COLO668 (cell line): ENCODE results near the gene FAM110D.

Experiments
- DNase-seq: peaks from one replicate; lab custom pipeline; 2025; ENCODE audit not compliant: unreplicated experiment; lab: John Stamatoyannopoulos, UW

The FAM110D gene

GRCh38 chr1:26158908-26159742 lies at the start of gene FAM110D:
Gene FAM110D, plus strand, starts transcription at chr1:26159079. Its CDS starts 2,213 bp downstream, at chr1:26161292.
- no peak for DNase-seq

DNA sequence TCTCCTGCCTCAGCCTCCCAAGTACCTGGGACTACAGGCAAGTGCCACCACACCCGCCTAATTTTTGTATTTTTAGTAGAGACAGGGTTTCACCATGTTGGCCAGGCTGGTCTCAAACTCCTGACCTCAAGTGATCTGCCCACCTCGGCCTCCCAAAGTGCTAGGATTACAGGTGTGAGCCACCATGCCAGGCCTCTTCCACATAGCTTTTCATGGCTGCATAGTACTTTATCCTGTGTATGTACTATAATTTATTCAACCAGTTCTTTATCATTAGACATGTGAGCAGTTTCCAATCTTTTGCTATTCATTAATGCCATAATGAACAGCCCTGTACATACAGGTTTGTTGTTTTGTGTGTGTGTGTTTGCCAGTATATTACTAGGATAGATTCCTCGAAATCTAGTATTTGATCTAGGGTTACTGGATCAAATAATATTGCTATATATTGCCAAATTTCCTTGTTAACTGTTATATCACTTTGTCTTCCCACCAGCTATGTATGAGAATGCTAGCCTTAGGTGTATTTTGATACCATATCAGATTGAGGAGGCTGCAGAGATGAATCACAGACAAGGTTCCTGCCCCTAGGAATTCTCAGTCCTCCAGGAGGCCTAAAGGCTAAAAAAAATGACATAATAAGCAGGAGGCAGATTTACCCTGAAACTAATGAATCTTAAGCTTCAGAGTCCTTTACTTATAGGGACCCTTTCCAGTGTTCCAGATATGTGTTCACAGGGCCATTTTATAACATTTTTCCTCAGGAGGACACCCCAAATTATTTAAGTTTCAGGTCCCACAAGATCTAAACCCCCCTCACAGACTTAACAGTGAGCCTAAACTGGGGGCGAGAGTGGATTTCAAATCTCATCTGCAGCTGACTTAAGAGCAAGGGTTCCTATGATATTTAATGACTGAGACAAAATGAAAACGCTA lies 49.4 kb upstream of the FAM110D start:
- DNase-seq = no peak

DNA sequence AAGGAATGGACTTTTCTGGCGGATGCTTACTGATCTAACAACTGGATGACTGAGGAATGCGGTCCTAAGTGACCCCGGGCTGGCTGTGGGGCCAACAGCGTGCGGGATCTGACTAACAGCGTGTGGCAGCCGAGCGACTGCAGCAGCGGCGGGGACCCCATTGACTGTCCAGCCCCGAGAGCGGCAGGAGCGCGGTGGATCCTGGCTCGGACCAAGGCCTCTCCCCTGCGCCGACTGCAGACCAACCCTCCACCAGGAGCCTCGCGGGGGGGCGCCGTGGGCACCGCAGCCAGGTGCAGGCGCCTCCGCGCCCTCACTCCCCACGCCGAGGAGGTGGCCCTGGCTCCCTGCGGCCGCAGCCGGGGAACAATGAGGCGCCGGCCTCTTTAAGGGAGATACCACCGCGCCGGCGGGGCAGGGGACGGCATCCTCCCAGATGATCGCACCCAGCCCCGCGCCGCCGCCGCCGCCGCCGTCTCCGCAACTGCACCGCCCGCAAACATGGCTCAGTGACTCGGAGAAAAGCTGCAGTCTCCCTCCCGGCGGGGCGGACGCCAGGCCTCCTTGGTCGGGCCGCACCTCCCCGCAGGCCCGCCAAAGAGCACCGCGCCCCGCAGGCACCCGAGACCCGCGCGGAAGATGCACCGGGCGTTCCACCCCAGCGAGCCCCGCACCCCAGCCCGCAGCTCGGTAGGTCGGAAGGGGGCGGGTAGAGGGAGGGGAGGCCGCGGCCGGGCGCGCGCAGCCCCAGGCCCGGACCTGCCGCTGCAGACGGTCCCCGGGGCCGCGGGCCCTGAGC lies 47.9 kb upstream of the FAM110D start:
- DNase-seq = peak; percentile 97

DNA sequence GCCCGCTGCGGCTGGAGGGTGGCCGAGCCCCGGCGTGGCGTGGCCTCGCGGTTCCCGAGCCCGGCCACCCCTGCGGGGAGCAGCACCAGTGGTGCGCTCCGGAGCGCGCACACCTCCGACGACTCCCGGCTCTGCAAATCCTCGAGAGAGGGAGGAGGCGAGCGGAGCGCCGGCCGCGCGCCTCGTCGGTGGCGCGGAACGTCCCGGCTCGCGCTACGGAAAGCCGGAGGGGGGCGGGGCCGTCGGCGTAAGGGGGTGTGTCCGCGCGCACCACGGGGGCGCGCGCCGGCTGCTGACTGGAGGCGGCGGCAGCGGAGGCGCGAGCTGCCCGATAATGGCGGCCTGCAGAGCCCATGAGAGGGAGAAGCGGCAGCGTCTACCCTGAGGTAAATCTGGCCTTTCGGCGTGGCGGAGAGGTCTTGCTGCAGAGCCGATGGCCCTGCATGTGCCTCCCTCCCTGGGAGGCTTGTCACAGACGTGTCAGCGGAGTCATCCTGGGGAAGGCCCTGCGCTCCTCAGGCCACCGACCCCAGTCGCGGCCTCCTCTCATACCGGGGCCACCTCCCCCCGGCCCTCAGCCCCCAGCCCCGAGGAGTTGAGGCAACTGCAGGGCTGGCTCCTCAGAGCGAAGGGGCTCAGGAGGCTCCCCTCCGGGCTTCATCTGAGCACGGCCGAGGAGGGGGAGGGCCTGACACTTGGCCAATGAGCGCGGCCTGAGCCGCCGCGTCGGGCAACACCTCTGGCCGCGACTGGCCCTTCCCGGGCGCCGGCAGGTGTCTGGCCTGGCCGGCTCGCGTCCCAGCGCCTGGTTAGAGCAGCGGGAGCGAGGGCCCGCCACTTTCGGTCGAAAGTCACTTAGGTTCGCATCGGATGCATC lies 47.1 kb upstream of the FAM110D start, which contains the start of gene PDIK1L:
PDIK1L (plus strand) TSS at position 295 of the 877 bp plus-strand sequence. CDS start 2,485 bp downstream, outside the sequence.
- DNase-seq = peak; percentile 100

GRCh38 chr1:26112407-26112775 lies 46.5 kb upstream of the FAM110D start:
- no peak for DNase-seq

- no peak for DNase-seq
Measured at GRCh38 chr1:26114165-26114927, 44.5 kb upstream of the FAM110D start.

DNA sequence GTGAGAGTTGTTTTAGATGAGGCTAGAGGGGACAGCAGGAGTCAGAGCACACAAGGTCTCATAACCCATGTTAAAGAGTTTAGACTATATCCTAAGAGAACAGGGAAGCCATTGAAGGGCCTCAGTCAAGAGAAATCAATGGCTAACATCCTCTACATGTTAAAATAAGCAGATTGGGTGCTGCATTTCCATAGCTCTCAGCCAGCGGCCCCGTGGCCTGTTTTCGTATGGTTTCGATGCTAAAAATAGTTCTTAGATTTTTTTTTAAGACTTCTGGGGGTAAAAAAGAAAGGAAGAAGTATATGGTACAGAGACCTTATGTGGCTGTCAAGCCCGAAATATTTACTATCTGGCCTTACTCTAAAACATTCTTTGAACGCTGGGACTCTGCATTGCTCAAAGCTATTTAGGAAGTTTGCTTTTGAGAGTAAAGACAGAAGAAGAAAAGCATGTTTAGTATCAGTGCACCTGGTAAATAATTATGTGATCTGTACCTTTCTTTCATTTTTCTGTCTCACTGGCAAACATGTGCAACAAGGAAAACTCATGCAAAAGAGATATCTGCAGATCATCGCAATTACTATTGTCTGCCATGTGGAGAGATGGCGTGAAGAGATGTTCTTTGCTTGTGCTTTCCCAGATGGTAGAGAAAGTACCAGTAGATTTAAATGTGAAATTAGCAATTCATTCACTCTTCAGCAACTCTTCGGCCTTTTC lies 38.8 kb upstream of the FAM110D start:
- no peak for DNase-seq

- DNase-seq = no peak
Measured at GRCh38 chr1:26121854-26122773, 36.8 kb upstream of the FAM110D start.

DNA sequence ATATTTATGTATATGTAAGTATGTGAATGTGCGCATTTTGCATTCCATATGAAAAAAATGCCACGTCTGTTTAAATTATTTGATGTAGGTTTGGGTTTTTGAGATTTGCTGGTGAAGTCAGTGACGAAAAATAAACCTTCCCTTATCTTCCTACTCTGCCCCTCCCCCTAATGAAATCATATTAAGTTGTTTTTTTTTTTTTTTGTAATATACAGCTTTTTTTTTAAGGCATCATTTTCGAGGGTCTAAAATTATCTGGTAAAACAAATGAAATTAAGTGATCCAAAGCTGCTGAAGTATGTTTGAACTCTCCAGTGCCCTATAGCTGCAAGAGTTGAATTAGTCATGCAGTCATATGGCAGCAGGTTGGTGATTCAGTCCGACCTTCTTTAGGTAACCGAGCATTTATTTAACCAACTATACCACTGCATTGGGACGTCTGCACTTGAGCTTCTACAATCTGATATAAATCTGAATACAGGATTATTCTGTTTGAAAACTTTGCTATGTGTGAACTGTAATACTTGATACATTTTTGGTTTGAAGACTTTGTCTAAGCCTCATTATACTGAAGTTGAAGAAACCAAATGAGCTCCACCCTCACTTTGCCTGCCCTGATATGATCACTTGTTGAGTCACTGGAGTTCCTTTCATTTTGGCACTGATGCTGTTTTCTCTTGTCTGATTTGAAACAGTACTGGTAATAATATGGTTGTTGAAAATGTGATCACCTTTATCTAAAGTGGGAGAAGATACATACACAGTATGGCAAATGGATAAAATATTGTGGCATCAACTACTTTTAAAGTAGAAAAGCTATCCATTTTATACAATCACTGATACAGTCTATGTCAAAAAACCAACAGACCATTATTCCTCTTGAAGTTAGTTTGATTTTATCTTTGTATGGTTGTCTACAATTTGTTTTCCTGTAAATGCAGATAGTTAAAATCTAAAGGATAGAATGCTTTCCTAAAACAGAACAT lies 35.6 kb upstream of the FAM110D start:
- no peak for DNase-seq

DNA sequence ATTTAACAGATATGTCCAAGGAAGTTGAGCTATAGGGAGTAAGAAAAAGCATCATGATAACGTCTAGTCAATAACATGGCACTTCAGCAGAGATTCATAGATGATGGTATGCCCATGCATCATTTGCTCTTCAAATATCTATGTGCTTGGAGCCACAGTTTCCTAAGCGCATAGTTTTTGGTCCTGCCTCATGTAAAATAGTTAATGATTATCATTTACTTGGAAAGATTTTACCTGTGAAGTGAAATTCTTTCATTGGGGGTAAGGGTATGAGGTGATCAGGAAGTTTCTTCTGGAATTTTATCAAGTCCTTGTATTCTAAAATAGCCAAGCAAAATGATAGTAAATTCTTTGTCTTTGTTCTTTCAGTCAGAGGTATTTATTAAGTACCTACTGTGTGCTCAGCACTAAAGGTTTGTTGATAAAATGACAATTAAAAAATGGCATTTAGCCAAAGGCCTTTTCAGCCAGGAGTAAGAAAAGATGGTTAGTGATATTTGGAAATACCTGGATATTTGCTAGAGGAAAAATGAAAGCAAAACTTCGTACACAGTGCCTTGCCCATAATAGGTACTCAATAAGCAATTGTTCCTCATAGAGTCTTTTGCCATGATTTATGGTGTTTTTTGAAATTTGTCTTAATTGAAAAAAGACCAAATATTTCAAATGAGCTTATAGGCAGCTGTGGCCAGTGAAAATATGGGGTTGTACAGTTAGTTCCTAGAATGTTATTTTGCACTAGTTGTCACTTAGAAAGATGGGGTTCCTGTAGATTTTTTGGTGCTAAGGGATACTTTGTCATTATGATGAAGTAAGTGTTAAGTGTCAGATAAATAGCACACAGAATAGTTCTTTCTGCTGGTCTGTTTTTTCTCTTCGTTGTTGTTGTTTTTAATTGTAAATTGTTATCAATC lies 34.2 kb upstream of the FAM110D start:
- no peak for DNase-seq

GRCh38 chr1:26125382-26125781 lies 33.5 kb upstream of the FAM110D start:
- DNase-seq = no peak

DNA sequence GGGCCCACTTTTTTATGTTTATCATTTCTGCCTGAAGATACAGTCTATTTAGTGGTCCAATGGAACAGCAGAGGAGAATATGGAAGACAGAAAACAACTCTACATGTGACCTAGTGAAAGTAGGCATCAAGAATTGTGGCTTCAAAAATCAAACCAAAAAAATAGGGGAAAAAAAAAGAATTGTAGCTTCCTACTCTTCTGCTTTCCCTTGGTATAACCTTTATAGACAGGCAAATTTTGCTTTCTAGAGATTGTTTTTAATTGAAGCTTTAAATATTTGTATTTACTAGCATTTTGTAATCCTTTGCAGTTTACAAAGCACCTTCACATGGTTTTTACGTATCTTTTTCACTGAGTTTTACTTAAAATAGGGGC lies 32.9 kb upstream of the FAM110D start:
- no peak for DNase-seq

DNA sequence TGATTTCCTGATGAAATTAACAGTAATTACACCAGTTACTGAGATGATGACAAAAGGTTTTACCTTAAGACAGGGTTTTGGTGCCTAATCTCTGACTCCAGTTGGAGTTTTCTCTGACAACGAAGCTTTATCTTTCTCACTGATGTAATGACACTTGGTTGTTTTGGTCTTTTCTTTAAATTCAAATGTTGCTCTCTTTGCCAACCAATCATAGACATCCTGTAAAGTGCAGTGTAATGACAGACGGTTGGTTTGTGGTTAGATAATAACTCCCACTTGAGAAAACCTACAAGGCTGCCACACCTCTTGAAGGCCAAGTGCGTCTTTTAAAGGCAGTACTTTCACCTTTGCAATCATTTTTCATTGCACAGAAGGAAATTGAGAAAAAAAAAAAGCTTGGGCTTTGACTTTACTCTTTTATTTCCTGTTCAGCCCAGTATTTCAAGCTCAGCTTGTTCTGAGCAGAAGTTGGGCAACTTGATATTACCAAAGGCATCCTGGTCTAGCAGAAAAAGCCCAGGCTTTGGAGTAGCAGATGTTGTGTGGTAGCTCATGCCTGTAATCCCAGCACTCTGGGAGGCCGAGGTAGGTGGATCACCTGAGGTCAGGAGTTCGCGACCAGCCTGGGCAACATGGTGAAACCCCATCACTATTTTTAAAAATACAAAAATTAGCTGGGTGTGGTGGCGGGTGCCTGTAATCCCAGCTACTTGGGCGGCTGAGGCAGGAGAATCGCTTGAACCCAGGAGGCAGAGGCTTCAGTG lies 32.4 kb upstream of the FAM110D start:
- no peak for DNase-seq

- no peak for DNase-seq
Measured at GRCh38 chr1:26127235-26128163, 31.4 kb upstream of the FAM110D start.
